ENCODE measurements around the gene C8G.

- TF ChIP-seq CTCF (IDR thresholded peaks at IDR 0.05; ENCODE audit: poor library complexity, severe bottlenecking) (no peak), EZH2 (IDR thresholded peaks at IDR 0.05; ENCODE audit: borderline replicate concordance, insufficient read depth, low read length, poor library complexity, severe bottlenecking) (no peak), MXI1 (conservative IDR thresholded peaks at IDR 0.05; ENCODE audit: poor library complexity, severe bottlenecking) (no peak), POLR2AphosphoS5 (IDR thresholded peaks at IDR 0.05) (no peak)
Observed at GRCh38 chr9:136964833-136965422, 19.9 kb downstream of the C8G start.
